ENCODE measurements around the gene PNMA6F.

PNMA6F gene

DNA sequence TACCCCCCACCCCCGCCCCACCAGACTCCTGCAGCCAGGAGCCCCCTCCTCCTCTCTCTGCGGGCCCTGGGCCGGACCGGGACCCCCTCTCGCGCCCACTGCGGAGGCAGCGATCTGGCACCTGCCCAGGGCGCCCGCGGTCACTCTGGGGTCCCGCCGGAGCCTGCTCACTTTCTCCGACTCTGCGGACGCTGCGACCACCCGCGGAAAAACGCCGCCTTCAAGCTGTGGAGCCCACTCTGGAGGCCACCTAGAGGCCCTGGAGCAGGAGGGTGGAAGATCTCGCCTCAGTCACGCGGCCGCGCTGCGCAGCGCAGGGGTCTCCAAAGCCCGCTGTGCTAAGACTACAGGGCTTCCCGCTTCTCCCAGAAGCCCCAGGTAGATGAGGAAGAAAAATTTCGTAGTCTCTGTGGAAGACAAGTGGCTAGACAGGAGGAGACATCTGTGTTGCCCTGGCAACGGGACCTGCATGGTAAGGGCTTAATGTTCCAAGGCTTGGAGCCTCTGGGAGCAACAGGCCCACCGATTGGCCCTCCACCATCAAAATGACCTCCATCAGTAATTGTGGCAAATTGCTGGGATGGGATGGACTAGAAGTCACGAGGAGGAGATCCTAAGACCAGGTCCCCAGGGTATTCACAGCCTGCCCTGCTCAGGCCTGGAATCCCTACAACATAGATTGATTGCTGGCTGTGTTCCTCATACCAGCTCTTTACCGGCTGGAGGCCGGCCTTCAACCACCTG is at the start of gene PNMA6F:
TSS of gene PNMA6F (minus strand) at position 387 of the 744 bp plus-strand sequence. CDS start 1,093 bp downstream, outside the sequence.
- DNase-seq: no peak

DNA sequence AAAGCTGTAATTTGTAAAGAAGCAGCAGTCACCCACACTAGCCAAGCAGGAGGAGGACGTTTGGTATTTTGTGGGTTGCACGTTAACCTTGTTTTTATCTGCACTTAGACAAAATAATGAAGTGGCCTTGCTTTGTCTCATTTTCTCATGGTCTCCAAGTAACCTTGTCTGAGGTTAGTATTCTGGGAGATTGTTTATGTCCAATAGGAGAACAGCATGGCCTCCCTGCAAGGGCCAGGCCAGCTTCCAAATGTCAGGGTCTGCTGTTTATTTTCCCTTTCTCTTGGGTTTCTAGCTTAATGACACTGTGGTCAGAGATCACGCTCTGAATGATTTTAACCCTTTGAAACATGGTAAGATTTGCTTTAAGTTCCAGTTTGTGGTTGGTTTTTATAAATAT is 49.7 kb upstream of the PNMA6F start:
- no peak for DNase-seq

DNA sequence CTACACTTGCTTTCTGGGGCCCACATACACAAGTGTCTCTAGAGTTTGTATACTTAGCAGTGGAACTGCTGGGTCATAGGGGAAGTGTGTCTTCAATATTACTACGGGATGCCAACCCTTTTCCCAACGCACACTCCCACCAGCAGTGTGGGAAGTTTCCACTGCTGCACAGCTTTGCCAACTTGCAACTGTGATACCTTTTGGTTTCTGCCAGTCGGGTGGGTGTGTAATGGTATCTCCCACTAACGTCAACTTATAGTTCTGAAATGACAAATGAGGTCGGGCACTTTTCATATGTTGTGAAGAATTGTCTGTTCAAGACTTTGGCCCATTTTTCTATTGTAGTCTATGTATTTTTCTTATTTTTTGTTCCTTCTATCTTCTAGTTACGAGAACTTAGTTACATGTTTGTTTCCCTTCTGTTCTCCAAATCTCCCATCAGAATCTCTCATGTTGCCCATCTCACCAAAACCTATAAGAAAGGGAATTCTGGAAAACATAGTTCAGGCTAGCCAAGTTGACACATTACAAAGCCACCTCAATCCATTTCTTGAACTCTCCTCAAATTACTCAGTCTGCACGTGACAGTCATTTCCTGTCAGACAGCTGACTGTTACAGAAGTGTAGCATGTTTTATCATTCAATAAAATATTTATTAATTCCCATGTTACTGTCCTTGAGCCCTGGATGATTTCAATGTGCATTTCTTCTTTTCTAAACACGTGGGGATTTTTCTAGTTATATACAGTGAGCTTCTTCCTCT is 48.9 kb upstream of the PNMA6F start:
- DNase-seq: no peak

DNA sequence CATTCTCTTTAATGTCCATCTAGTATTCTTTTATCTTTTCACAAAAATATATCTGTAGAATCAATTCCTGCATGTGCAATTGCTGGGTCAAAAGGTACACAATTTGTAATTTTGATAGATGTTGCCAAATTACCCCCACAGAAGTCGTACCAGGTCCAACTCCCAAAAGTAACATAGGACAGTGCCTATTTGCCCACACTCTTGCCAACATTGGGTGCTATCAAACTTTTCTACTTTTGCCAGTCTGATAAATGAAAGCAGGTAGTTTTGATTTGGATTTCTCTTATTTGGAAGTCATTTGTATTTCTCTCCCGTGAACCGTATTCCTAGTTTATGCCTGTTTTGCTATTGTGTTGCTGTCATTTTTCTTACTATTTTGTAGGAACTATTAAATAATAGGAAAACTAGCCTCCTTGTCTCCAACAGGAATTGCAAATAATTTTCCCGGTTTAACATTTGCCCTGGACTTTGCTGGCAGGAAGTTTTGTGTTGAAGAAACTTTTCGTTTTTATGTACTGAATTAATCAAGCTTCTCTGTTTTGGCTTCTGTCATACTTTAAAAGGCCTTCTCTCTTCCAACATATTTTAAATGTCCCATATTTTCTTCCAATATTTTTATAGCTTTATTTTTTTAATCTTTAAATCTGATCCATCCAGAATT is 45.4 kb upstream of the PNMA6F start:
- DNase-seq: no peak

DNA sequence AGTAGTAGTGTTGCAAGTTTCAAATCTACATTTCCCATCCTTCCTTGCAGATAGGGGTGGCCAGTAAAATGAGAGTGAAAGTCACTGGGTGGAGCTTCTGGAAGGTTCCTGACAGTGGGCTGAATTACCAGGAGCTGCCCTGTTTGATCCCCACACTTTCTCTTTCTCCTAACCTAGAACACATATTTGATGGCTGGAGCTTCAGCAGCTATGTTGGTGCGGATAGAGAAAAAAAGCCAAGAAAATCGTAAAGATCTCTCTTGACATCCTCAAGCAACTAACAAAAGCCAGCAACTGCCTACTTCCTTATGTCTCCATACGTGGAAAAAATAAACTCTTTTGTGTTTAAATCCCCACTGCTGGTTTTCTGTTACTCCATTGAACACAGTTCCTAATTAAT is 44.6 kb upstream of the PNMA6F start:
- no peak for DNase-seq

DNA sequence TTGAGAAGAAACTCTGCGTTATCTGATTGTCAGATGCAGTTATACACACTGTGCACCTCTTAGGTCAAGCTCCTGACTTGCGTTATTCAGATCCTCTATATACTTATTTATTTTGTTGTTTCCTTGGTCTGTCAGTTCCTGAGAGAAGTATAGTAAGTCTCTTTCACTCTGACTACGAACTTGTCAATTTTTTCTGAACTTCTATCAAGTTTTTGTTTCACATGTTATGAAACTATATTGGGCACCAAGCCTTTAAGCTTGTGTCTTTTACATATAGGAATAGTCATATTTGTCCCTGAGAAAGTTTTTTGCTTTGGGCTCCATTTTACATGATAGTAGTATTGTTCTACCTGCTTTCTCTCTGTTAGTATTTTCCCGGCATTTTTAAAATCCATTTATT is 44.1 kb upstream of the PNMA6F start:
- DNase-seq: no peak

DNA sequence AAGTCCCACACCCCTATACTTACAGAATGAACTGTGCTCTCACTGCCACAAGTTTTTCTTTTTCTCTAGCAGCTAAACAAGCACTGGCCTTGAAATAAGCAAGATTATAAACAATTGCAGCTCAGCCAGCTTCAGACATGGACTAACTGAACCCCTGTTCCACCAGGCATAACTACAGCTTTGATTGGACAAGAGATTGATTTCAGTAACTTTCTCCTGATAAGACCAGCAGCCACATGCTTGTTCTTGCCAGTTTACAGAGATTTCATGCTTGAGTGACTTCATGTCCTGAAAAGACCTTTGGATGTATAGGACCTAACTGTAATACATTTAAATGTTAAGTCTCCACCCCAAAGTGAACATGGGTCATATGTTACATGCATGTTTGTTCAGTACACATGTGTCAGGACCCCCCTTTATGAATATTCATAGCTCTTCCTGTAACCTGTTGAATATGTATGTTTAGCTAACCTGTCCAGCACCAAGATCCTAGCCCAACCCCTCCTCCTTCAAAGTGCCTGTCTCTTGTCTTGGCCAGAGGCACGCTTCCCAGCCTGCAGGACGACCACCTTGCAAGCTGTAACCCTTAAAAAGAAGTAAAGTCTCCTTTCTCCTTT is 40.3 kb upstream of the PNMA6F start:
- peak; percentile 1 for DNase-seq

DNA sequence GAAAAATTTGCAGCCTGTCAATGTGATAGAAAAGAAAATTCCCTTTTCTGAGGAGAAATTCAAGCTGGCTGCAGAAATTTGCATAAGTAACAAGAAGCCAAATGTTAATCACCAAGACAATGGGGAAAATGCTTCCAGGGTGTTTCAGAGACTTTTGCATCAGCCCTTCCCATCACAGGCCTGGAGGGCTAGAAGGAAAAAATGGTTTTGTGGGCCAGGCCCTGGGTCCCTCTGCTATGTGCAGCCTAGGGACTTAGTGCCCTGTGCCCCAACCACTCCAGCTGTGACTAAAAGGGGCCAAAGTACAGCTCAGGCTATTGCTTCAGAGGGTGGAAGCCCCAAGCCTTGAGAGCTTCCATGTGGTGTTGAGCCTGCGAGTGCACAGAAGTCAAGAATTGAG is 36.3 kb upstream of the PNMA6F start:
- no peak for DNase-seq

DNA sequence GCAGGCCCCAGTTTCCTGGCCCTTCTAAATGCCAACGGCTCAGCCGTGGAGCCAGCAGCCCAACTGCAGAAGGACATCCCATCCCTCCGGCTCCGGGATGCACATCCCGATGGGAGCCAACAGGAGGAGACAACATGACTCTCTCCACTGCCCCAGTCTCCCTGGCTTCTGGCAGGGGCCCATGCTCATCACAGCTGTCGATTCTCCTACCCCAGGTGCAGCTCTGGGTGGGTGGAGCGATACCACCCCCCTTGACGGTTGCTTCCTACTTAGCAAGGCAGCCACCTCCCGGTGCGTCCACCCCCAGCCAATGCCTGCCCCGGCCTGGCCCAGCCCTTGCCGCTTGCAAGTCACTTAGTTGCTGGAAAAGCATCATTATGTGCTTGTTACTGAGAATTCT is 31.8 kb upstream of the PNMA6F start:
- peak; percentile 1 for DNase-seq

DNA sequence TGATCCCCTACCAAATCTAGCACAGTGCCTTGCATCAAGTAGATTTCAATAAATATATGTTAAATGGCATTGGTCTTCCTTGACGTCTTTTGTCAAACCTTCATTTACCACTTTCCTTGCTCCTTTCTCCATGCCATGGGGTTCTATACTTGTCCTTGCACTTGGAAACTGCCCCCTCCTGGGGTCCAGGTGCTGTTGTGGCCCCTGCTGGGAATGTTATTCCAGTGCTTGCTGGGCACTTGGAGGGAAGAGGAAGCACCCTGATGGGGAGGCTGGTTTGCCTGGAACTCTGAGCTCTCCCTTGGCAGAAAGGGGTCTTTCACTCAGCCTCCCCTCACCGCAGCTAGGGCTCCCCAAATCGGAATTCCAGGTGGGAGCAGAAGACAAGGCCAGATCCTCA is 31.3 kb upstream of the PNMA6F start:
- DNase-seq: no peak

DNA sequence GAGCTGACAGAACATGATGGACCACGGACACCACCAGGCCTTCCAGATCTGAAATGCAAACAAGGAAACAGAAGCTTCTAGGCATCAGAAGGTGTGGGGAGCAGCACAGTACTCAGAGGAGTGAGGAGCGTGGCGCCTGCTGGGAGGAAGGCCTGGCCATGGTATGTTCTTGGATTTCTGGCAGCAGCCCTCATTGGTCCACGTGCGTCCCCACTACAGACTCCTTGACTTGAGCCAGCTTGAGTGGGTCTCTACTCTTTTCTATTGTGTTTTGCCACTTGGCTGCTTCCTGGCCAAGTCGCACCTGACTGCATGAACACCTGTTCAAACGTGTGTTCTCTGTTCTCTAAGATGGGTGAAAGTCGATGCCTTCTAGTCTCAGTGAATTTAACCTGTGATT is 30.4 kb upstream of the PNMA6F start:
- DNase-seq: no peak

DNA sequence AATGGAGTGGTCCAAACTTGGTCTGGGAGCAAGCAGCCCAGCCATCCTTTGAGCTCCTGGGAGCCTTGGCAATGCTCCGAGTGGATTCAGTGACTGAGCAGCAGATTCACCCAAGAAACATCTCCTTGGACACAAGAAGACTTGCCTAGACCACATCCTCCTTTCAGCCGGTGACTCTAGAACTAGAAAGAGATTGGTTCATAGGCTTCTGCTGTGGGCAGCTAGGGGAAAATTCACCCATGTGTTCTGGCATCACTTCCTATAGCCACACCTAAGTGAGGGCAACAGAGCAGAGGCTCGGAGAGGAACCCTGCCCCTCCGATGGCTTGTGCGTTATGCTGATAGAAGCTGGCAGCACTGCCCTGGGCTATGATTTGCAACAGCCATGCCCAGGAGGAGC is 28.4 kb upstream of the PNMA6F start:
- no peak for DNase-seq

DNA sequence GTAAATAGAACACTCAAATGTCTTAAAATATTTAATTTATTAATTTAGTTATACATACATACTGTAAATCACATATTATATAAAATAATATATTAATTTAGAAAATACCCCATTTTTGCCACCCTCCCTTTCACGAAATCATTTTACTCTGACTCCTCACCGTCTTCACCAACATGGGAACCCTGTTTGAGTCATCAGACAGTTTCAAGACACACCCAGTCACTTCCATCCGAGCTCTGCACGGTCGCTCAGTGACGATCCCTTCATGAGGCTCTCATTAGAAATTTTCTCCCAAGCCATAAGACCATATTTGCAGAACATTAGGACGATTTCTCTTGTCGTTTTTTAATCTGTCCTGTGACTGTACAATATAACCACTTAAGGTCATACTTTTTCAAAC is 26.9 kb upstream of the PNMA6F start:
- no peak for DNase-seq

DNA sequence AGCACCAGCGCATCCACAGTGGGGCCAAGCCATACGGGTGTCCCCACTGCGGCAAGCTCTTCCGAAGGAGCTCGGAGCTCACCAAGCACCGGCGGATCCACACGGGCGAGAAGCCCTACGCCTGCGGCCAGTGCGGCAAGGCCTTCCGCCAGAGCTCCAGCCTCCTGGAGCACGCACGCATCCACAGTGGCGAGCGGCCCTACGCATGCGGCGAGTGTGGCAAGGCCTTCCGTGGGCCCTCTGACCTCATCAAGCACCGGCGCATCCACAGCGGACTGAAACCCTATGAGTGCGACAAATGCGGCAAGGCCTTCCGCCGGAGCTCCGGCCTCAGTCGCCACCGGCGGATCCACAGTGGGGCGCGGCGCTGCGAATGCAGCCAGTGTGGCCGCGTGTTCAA is 26.0 kb upstream of the PNMA6F start:
- DNase-seq: no peak

DNA sequence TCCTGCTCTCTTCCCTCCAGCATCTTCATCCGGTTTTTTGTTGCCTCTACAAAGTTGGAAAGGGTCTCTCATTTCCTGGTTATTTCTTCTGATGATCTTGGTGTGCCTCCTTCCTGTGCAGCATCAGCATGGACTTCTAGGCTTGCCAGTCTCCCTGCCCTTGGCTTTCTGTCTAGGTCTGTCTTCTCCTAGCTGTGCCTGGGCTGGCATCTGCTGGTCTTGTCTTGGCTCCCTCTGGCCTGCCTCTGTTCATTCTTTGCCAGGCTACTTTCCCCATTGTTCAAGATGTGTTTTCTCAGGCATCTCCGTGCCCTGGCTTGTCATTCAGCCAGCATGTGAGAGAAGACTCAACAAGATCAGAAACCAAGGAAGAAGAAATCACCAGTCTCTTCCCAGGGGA is 22.1 kb upstream of the PNMA6F start:
- DNase-seq: no peak

DNA sequence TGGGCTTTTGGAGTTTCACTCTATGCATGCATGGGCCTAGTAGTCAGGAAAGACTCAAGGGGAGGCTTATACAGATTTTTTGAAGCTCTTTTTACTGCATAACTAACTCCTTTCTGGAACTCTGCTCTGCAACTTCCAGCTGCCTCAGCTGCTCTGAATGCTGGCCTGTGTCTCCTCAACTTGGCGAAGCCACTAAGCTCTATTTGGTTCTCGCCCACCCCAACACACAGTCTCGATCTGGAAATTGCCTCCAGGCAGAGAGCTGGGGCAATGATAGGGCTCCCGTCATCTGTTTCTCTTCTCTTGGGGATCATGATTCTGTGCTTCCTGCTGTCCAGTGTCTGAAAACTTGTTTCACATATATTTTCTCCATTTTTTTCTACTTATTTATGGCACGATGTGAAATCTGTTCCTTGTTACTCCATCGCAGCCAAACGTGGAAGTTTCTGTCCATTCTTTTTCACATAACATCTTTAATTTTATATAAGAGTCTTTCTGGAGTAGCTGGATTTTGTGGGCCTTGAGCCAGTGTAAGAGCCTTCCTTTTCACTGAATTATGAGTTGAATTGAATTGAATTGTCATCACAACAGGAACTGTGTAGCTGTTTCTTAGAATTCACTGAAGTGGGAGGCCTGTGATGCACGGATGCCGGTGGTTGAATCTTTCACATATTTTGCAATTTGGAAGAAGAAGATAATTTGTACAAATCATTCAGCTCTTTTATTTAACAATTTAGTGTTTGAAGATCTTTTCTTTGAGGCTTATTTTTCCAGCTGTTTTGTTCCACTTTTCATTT is 21.4 kb upstream of the PNMA6F start:
- no peak for DNase-seq

DNA sequence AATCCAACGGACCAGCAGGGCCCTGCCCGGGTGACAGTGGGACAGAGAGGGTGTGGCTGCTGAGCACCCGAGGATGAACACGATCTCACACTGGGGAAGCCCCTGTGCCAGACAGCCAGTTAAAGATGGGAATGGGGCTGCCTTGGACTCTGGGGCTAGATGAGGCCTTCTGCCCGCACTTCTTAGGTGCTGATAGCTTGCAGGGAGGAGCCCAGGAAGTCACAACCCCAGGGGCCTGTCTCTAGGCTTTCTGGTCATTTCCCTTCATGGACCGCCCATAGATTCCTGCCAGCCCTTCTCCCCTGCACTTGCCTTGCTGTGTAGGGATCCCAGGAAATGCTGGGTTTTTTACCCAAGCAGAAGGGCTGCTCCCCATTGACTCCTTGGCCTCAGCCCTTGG is 18.5 kb upstream of the PNMA6F start:
- no peak for DNase-seq

DNA sequence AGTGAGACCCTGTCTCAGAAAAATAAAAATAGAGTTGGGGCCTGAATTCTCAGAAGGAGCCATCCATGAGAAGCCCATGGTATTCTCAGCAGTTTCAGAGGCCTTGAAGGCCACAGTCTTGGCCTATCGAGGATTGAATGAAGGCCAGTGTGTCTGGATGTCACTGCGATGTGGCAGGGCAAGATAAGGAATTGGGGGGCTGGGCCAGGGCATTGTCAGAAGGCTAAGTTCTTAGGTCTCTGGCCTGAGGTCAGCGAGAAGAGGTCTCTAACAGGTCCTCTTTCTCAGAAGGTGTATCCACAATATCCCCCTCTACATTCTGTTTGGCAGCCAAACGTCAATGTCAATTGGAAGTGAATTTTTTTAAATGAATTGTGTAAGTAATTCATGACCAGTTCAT is 18.1 kb upstream of the PNMA6F start:
- no peak for DNase-seq

DNA sequence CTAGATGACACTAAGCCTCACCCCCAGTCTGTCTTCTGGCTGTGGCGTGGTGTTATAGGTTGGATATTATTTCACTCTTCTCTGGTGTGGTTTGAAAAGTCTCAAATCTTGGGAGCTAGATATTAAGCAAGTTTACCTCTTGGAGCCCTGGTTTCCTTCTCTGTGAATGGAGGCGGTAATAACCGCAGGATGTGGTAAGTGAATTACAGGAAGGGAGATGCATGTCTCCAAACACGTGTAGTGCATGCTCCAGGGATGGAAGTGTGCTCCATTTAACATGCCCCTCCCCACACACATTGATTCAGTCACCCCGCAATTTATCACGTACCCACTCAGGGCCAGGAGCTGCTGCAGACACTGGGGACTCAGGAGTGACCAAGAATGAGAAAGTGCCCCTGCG is 17.3 kb upstream of the PNMA6F start:
- no peak for DNase-seq

DNA sequence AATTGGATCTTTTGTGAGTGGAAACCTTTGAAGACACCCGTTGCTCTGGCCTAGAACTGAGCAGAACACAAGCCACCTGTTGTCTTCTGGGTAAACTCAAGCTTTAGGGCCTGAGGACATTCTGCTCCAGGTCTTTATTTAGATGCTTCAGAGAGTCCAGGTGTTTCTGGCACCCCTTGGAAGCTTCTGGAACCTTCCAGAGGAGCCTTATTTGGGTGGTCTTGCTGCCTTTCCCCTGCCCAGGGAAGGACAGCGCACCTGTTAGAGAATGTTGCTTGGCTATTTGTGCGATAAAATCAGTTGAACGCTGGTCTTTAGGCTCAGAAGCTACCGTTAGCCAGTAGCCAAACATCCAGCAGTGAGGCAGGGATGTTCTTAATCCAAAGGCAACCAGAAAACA is 15.4 kb upstream of the PNMA6F start:
- no peak for DNase-seq

DNA sequence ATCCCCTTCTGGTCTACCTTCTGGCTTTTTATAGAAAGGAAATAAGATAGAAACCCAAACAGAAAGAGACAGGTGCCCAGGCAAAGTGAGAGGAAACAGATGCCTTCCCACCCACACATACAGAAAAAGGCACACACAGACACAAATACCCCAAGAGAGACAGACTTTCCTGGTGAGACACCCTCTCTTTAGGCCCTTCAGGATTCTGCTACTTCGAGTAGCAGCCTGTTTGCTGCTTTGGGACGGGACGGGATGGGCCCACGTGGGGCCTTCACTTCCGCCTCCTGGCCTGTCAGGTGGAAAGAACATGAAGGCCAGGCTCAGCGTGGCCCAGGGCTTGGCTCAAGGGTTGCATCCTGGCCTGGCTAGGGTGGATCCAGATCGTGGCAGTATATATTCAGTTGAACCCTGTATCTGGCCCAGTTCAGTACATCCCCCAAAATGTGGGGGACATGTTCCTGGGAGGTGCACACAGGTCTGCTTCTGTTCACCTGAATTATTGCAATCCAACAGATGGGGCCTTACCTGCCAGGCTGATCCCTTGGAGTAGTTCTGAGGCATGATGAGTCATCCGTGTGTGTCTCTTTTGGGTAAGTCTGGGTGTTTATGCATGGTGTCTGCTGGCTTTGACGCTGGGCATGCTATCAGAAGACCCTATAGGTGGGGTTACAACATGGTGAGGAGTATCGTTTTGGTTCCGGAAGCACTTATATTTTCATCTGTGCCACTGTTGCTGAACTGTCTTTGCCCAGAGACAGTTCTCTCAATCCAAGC is 14.7 kb upstream of the PNMA6F start:
- DNase-seq: no peak
